Breast epithelium (tissue), 3 donors: ENCODE data around the gene MTHFD2L.

Experiments
- POLR2A ChIP-seq: fragments of 450-650 bp; IDR thresholded peaks from one replicate; pipeline ENCODE4 v1.6.1; 2016; ENCODE audit warnings: antibody characterized with exemption, mild to moderate bottlenecking, moderate library complexity
- POLR2AphosphoS5 ChIP-seq, 3 donors: sonication (generic); formaldehyde crosslinking; IDR thresholded peaks; one replicate each; pipeline ENCODE4 v1.6.1; 2017; ENCODE audit warnings: antibody characterized with exemption in 3 of 3
- TF ChIP-seq, protein P1 (sequence below), 3 donors: fragments of 450-650 bp; IDR thresholded peaks; one replicate each; pipeline ENCODE4 v1.5.1; 2016 to 2017; ENCODE audit warnings: antibody characterized with exemption in 3 of 3, mild to moderate bottlenecking in 3 of 3, moderate library complexity in 3 of 3

DNA sequence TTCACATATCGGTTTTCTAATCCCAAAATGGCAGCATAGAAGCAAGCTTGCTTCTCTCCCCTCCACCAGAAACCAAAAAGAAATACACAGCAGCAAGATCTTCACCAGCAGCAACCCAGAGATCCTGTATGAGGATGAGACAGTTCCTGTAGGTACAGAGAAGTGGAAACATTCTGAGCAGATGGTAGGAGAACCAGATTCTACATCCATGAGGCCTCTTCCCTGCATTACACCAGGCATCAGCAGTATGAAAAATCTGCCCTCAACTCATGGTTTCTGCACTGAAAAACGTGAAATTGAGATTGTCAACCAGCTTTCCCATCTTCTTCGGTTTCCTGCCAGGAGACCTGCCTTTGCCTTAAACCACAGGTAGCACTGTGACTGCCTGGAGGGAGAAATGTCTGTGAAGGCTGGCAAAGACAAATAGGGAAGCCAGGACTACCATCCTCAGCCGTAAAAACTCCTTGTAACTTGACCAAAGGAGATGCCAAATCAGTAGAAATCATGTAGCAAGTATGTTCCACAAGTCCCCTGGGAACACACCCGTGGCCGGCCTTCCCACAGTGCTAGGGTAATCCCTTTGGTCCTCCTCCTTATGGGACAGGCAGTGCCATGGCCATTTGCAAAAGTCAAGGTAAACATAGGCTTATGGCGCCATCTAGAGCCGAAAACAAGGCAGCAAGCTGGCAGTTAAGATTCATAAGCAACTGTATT, 24.0 kb upstream of the MTHFD2L start:
- TF ChIP-seq, protein P1, sequence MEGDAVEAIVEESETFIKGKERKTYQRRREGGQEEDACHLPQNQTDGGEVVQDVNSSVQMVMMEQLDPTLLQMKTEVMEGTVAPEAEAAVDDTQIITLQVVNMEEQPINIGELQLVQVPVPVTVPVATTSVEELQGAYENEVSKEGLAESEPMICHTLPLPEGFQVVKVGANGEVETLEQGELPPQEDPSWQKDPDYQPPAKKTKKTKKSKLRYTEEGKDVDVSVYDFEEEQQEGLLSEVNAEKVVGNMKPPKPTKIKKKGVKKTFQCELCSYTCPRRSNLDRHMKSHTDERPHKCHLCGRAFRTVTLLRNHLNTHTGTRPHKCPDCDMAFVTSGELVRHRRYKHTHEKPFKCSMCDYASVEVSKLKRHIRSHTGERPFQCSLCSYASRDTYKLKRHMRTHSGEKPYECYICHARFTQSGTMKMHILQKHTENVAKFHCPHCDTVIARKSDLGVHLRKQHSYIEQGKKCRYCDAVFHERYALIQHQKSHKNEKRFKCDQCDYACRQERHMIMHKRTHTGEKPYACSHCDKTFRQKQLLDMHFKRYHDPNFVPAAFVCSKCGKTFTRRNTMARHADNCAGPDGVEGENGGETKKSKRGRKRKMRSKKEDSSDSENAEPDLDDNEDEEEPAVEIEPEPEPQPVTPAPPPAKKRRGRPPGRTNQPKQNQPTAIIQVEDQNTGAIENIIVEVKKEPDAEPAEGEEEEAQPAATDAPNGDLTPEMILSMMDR (IDR thresholded peaks at IDR 0.05) = peak; percentile 54 to 83 (median 78)
- no peak for TF ChIP-seq POLR2A
- TF ChIP-seq POLR2AphosphoS5 (IDR thresholded peaks at IDR 0.05) = peak in 2 of 3 donors; percentile 48 to 65
